Mucosa of gallbladder (tissue), 1 donor: Measurements from ENCODE around the gene PLEKHH2. TPM values are rescaled to one million over a fixed set of nuclear protein-coding genes. Genes with fewer than 3 reads are reported as not detected.

Experiments
- DNase-seq: peaks from one replicate; pipeline ENCODE4 v3.0.0-alpha.2; 2020; ENCODE audit warnings: low spot score
- total RNA-seq: library from RNA; stranded (reverse); gene quantifications from one replicate; pipeline ENCODE4 v1.2.1, GENCODE V29; 2021
- donor health status: DM: no; HTN: no; CAD: no.

PLEKHH2 gene
- total RNA-seq, 1 donor from 2014 or later, result 20.5 TPM

DNA sequence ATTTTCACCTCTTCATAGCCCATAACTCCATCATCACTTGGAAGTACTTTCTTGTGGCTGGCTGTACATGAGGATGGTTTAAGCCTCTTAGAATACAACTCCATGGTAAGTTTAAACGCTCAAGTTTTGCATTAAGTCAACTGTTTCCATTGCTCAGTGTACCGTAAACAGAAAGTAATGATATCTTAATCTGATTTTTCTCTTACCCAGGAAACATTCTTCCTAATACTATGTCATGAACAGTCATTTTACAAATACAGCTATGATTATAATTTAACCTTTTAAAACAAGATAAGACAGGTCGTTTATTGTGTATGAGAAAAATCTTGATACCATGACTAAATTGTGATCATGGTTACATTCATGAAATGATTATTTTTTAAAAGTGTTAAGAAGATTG lies 125.2 kb downstream of the PLEKHH2 start:
- no peak for DNase-seq

DNA sequence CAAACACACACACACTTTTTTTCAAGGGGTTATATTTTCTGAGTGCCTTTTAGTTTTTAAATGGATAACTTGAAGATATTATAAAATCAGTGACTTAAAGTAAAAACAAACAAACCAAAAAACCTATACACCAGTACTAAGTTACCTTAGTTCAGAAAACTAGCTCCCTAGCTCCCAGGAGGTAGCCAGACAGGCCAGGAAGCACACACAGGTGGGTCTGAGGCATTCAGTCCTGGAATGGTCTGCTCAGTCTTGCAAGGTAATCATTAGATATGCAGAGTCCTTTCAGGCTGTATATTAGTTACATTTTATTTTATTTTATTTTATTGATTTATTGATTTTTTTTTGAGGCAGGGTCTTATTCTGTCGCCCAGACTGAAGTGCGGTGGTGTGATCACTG lies 126.0 kb downstream of the PLEKHH2 start:
- no peak for DNase-seq

DNA sequence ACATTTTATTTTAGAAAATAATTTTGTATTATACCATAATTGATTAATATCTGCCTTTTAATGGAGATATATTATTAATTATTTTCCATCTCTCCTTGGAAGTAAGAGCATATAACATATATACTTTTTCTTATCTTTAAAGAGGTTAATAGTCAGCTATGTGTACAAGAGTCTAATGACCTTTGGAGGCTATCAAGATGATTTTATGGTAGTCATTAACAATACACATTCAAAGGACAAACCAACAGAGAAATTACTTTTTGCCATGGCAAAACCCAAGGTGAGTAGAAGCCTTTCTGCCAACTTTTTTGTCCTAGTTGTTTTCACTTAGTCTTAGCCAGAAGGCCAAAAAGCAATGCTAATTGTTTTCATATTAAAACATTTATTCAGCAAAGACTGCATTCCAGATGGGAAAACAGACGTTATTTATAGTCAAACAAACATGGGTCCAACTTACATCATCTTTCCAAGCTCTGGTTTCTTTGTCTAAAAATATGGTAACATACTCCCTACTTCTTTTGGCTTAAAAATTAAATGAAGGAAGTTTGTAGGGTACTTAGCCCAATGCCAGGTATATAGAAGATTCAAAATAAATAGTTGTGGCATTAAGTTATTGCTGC lies 127.1 kb downstream of the PLEKHH2 start:
- no peak for DNase-seq

DNA sequence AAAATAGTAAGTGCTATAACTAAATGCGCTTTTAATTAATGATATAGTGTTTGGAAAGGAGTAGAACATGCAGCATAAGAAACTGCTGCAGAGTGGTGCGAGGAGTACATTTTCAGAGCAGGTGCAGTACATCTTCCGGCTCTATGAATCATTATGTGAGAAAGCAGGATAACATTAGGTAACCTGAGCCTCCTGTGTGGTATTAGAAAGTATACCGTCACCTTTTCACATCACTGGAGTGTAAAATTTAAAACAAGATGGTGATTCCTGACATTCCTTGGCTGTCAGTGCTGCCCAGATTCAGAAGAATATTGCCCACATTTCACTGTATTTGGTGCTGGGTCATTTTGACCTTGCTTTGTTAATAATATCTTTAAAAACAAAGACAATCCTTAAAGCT lies 128.9 kb downstream of the PLEKHH2 start:
- no peak for DNase-seq

DNA sequence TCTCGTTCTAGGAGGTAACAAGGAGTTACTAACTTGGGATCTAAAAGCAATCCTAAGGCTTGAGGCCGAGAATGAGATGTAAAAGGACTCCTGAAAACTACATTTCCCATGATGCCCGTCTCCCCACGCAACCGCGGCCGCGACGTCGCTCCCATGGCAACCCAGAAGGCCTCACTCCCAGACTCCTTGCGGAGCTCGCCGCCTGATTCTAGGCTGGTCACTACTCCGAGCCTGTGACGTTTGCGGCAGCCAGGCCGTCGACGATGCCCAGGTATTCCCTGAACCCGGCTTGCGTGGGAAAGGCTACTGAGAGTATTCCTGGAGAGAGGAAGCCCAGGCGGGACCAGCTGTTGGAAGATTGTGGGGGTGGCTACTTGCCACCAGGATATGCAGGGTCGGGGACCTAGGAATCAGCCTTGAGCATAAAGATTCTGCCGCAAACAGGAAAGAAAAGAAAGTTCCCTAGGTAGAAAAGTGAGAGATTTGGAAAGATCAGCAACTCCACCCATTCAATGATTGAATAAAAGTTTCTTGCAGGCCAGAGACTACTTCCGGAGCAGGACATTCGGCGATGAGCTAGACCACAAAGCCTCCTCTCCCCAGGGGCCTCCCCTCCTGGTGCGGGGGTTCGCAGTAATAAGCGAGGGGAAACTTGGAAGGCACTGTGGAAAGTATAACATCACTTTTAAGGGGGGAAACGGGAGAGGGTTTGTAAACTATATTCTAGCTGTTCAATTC lies 137.0 kb downstream of the PLEKHH2 start, which contains the start of gene DYNC2LI1:
TSS of gene DYNC2LI1 (plus strand) at position 164 of the 738 bp plus-strand sequence. CDS start at position 264, 100 bp downstream.
- peak; percentile 93 for DNase-seq

DNA sequence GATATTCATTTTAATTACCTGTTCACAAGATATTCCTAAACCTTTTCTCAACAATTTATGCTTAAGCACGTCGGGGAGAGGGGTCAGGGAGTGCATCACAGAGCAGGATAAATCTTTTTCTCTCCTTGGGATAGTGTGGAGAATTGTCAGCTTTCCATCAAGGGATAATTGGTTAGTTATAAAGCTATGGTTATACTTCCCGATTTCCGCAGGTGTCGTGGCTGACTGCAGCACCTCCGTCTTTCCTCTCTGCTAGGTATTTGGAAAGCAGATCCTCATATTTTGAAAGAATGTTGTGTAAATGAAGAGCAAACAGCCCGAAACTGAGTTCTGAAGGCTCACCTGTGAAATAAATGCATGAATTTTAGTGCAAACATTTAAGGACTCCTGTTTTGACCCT lies 137.6 kb downstream of the PLEKHH2 start:
- DNase-seq, result no peak

DNA sequence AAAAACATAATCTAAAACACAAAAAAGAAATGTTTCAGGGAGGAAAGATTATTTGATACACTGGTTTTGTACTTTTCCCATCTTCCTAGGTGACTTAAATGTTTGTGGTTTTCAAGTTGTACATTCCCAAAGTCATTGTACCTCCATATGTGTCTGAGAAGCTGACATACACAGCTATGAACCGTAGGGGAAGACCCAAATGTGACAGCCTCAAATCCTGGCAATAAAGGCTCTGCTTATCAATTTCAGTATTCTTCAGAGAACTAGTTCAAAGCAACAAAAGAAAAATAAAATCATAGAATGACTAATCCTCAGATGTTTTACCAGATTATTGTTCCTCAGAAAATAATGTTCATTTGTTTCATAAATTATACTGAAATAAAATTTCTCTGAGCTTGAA lies 139.3 kb downstream of the PLEKHH2 start:
- no peak for DNase-seq

DNA sequence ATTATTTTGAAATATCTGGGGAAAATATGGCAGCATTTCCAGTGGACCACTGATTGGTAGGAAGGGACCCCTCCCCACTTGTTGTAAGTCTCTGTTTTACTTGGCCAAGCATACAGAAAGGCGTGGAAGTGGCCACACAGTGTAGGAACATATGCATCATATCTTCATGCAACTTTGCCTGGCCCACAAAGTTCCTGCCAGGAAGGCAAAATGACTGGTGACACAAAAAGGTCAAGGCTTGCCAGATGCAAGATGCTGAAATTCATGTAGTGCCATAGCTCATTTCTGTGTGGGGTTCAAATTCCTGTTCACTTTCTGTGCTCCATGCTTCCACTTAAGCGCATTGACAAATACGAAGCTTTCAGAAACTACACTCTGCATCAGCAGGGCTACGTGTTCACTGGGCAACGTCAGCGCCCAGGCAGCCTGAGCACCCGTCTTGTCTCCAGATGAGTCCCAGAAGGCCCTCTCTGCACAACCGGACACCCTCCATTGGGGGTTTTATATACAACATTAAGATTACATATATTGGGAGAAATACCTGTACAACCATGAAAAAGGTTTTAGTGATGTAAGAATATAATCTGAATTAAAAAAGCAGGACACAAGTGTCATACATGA lies 140.4 kb downstream of the PLEKHH2 start:
- DNase-seq, result no peak

DNA sequence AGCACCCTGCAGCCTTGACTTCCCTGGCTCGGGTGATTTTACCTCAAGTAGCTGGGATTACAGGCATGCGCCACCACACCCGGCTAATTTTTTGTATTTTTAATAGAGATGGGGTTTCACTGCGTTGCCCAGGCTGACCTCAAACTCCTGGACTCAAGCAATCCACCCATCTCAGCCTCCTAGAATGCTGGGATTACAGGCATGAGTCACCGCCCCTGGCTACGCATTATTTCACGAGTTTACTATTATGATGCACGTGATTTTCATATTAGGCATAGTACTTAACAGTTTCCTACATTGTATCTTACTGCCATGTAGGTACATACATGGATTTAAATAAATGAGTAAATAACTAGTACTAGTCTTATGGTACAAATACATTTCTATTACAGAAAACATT lies 141.2 kb downstream of the PLEKHH2 start:
- DNase-seq, result no peak

DNA sequence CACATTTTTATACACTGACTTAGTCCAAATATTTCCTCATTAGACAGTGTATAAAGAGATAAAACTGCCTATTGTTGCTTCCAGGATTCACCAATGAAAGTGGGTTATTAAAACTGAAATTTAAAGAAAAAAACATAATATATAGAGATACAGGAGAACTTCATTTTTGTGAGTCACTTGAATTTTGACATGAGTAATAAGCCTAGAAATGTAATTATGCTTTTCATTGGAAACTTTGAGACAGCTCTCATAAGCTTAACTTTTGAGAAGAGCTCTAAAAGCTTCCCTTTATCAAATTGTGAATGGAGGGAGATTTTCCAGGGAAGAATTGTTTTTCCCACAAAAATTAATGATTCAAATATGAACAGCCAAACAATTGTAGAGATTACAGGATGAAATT lies 150.8 kb downstream of the PLEKHH2 start:
- DNase-seq, result no peak

DNA sequence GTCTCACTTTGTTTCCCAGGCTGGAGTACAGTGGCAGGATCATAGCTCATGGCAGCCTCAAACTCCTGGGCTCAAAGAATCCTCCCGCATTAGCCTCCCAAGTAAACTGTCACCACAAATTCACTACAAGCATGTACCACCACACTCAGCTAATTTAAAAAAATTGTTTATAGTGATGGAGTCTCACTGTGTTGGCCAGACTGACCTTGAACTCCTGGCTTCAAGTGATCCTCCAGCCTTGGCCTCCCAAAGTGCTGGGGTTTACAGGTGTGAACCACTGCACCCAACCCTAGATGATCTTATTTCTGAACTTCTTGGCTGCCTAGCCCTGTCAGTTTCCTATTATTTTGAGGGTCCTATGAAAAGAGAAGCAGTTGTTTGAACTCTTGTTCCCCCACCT lies 151.6 kb downstream of the PLEKHH2 start:
- no peak for DNase-seq

DNA sequence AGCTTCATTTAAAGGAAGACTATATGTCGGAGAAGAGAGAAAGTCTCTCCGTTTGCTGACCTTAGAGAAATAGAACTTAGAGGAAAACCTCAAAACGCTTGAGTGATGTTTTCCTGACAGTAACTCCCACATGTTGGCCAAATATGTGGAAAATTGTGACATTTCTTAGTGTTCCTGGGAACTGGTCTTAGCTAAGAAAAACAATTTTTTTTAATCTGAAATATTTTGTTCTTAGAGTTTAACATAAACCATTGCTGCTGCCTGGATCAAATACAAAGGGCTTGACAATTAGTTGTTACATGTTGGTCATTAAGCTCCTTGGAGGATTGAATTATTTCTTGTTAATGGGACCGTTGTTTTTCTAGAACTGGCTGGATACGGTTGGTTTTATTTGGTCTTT lies 153.1 kb downstream of the PLEKHH2 start:
- DNase-seq, result no peak

DNA sequence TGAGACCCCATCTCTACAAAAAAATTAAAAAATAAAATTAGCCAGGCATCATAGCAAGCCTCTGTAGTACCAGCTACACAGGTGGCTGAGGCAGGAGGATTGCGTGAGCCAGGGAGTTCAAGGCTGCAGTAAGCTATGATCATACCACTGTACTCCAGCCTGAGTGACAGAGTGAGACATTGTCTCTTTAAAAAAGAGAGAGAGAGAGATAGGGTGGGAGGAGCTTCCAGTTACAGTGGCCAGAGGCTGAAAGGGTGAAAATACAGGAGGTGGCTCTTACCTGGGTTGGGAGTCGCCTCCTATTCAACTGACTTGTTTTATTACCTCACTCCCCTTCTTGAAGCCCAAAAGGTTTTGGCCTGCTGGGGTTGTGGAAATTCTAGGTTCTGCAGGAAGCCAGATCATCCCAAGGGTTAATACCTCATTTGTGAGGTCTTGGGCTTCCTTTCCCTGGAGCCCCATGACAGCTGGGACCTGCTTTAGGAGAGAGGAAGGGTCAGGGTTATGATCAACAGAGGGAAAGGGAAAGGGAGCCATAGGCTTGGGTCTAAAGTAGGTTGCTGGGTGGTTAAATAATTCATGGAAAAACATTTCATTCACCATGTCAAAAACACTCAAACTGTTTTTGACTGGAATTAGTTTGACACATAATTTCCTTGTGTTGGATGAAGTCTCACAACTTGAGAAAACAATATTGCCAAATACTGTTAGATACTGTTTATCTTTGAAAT lies 154.1 kb downstream of the PLEKHH2 start:
- no peak for DNase-seq

DNA sequence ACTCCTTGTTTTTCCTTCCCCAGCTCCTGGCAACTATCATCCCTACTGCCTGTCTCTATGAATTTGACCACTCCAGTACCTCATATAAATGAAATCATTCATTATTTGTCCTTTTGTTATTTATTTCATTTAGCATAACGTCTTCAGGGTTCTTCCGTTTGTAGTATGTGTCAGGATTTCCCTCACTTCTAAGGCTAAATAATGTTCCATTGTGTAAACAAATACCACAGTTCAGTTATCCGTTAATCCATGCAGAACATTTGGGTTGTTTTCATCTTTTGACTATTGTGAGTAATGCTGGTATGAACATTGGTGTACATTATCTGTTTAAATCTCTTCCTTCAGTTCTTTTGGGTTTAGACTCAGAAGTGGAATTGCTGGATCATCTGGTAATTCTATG lies 155.6 kb downstream of the PLEKHH2 start:
- no peak for DNase-seq

DNA sequence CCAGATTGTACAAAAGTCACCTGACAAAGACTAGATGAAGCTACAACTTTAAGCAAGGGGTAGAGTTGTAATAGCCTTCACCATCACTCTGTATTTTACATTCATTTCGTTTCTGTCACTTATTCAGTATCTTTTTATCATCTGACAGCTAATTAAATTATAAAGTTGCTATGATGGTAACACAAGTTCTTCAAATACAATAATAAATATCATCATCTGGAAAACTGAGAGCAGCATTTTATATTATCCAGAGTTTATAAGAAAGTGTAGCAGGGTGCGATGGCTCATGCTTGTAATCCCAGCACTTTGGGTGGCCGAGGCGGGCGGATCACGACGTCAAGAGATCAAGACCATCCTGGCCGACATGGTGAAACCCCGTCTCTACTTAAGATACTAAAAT lies 157.9 kb downstream of the PLEKHH2 start:
- no peak for DNase-seq

DNA sequence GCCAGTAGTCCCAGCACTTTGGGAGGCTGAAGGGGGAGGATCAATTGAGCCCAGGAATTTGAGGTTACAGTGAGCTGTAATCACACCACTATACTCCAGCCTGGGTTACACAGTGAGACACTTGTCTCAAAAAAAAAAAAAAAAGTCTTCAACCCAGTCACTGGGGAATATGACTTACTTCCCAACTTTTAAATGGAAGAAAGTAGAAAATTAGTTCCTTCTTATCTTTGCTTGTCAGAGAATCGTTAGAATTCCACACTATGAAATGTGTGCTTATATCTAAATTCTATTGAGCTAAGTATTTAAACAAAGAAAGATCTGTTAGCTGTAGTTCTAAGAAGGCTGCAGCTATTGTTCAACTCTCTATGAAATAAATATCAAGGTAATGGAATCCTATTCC lies 159.1 kb downstream of the PLEKHH2 start:
- no peak for DNase-seq

DNA sequence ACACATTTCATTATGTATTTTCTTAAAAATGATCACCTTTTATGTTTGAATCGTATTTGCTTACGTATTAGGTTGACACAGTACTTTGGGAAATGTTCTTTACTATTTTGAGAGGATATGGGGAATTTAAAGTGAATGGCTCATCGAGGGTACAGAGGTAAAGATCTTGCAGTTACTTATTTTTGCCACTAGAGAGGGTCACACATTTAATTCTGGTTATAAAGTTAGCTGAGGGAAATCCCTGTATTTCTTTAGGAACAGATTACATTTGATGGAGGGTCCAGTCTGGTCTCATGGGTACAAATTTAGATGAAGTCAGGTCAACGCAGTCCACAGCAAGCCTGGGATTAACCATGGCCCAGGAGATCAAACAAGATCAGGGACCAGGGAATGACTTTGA lies 161.2 kb downstream of the PLEKHH2 start:
- DNase-seq, result no peak

DNA sequence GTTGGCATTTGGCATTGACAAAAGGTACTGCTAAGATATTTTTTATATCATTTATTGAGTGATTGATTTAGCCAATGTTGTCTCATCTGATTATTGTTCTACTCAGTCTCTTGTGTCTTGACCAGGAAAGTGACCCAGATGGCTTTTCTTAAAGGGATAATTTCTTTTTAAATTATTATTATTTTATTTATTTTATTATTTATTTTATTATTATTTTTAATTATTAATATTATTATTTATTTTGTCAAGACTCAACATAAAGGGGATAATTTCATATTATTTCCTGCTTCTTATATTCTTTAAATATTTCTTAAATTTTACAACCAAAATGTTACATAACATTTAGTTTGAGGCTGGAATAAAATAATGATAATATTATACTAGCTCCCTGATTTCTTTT lies 163.8 kb downstream of the PLEKHH2 start:
- DNase-seq, result no peak

DNA sequence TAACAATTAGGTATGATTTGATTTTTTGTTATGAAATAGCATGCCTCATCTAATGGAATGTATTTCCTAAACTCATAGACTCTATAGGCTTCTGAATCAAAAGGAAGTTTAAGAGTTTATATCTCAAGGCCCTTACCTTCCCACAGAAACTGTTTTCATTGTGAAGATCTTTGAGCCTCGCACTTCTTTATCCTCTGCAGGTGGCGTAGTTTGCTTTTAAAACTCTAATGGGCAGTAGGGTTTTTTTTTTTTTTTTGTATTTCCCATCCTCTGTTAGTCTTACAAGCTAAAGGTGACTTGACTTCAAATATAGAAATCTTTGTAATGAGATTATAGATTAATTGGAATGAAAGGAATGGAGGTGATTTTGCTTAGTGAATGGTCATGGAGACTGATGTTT lies 165.1 kb downstream of the PLEKHH2 start:
- no peak for DNase-seq

DNA sequence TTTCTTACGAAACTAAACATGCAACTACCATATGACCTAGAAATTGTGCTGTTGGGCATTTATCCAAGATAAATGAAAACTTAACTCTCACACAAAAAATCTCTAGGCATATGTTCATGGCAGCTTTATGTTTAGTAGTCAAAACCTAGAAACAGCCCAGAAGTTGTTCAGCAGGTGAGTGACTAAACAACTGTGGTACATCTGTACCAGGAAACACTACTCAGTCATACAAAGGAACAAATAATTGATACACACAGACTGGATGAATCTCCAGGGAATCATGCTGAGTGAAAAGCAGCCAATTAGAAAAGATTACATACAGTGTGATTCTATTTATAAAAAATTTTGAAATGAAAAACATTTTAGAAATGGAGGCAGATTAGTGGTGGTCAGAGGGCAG lies 166.1 kb downstream of the PLEKHH2 start:
- no peak for DNase-seq

DNA sequence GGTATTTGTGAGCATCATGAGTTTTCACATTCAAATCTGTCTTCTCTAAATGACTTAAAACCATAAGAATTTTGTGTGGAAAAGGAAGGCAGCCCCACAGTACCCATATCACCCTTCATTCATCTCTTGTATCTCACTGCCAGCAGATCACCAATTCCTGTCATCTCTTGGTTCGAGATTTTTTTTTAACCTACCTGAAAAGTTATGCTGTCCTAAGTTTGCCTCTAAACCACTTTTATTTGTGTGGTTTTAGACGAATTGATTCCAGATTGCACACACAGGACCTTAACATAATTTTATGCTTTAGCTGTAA lies 169.6 kb downstream of the PLEKHH2 start:
- no peak for DNase-seq

DNA sequence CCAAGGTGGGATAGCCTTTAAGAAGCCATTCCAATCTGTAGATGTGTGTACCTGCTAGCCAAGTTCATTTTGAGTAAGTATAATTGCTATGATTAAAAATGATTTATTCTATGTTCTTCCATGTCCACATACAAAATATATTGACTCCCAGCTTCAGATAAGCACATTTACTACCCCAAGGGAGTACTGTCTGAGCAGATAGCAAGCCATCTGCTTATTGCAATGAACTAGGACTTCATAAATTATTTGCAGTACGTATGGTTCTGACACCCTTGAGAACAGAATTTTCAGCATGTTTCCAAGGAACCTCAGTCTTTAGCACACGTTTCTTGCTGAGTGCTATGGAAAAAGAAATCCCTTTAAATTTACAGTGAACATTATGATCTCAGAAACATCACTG lies 173.4 kb downstream of the PLEKHH2 start:
- DNase-seq, result no peak

DNA sequence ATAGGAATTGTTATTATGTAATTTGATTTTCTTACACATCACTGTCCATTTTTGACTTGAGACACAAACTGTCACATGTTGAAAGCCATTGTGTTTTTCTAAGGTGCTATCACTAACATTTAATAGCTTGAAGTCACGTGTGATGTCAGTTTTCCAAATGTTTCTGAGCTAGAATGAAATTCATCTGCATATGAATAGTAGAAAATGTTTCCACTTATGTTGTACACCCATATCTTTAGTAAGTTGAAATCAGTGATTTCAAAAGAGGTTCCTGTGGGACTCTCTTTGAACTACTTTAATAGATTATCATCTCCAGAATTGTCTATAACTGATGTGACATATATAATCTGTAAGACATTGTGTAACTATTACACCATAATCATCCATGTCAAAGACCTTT lies 173.8 kb downstream of the PLEKHH2 start:
- DNase-seq, result no peak
